DMS53 (cell line): ENCODE data around the gene PTGDS.

Source experiments
- DNase-seq: peaks from one replicate; lab custom pipeline; 2025; lab: John Stamatoyannopoulos, UW

The PTGDS gene

DNA sequence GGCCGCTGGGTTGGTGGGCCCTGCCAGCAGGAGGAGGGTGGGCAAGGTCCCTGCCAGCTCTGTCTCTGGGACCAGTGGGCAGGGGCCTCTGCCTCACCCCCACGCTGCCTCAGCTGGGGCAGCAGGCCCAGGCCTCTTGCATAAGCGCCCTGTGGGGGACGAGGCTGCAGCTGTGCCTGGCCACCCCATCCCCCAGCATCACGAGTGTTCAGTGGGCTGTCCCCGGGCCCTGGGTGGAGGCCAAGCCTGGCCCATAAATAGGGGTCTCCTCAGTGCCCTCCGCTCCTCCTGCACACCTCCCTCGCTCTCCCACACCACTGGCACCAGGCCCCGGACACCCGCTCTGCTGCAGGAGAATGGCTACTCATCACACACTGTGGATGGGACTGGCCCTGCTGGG, at the start of gene PTGDS:
Gene PTGDS (plus strand): TSS at position 282 of the 400 bp plus-strand sequence. CDS start 75 bp downstream, at position 357.
- no peak for DNase-seq

DNA sequence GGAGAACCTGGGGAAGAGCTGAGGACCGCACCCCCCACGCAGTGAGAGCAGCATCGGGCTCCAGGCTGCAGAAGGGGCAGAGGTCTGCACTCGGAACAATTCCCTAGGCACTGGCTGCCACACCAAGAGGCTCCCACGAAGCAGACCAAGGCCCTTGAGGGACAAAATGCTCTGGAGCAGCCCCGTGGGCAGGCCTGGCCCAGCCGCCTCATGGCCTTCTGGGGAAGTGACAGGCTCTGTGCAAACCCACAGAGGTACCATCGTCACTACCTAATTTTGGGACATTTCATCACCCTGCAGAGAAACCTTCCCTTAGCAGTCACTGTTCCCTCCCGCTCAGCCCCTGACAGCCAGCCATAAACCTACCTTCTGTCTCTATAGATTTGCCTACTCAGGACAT, 48.7 kb upstream of the PTGDS start:
- DNase-seq = no peak

DNA sequence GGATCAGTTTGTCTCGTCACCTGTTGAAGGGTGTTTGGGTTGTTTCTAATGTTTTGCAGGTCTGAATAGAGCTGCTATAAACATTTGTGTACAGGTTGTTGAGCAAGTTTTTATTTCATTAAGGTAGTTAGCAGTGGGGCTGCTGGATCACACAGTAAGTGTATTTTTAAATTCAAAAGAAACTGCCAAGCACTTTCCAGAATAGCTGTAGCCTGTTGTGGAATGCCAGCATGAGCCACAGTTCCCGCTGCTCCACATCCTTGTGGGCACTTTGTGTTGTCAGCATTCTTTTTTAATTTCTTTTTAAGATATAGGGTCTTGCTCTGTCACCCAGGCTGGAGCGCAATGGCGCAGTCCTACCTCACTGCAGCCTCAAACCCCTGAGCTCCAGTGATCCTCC, 47.3 kb upstream of the PTGDS start:
- DNase-seq = no peak

DNA sequence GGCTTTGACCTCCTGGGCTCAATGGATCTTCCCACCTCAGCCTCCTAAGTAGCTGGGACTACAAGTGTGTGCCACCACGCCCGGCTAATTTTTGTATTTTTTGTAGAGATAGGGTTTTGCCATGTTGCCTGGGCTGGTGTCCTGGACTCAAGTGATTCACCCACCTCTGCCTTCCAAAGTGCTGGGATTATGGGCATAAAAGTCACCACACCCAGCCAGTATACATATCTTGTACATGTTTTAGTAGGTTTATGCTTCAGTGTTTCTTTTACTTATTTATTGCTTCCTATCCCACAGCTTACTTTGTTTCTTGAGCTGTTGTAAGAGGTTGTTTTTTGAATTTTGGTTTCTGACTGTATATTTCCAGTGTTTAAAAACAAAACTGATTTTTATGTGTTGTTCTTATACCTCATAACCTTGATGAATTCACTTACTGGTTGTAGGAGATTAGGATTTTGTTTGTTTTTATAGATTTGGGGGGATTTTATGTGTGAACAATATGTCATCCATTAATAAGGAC, 45.6 kb upstream of the PTGDS start:
- DNase-seq = no peak

DNA sequence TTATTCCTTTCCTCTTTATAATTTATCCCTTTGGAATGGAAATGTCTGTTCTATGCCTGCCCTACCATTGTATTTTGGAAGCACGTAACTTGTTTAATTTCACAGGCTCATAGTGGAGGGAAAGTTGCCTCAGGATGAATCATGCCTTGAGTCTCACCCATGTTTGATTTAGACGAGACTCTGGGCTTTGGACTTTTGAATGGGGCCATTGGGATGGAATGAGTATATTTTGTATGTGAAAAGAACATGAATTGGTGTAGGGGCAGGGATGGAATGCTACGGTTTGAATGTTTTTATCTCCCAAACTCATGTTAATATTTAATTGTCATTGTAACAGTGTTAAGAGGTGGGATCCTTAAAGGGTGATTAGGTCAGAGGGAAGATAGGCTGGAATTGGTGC, 43.0 kb upstream of the PTGDS start:
- DNase-seq = no peak

DNA sequence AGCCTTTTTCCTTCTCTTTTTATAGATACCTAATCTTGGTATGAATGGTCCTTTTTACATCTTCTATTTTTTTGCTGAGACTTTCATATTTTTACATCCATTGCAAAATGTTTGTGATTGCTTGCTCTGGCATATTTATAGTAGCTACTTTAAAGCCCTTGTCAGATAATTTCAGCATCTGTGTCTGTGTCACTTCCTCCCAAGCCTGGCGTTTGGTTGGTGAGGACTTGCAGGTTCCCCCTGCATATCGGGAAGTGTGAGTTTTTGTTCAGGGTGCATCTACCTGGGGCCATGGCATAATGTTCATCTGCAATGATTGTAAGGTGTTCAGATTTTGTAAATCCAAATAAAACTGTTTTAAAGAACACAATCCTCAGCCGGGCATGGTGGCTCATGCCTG, 41.7 kb upstream of the PTGDS start:
- no peak for DNase-seq

DNA sequence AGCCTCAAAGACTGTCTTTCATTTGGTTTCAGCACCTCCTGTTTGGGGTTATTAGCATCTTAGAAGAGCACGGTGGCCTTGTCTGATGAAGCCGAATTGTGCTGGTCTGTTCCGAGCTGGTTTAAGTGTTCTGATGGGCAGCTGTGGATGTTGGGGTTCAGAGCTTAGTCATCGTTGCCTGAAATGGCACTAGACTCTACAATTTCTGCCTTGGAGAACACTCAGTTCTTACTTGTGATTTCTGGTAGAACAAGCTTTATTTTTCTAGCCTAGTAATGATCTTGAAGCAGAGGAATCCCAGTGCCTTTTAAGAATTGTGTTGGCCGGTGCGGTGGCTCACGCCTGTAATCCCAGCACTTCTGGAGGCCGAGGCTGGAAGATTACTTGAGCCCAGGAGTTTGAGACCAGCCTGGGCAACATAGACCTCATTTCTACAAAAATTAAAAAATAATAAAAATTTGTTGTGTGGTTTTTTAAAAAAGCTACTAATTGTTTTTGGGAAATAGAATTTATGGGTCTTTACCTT, 40.6 kb upstream of the PTGDS start:
- DNase-seq = no peak

DNA sequence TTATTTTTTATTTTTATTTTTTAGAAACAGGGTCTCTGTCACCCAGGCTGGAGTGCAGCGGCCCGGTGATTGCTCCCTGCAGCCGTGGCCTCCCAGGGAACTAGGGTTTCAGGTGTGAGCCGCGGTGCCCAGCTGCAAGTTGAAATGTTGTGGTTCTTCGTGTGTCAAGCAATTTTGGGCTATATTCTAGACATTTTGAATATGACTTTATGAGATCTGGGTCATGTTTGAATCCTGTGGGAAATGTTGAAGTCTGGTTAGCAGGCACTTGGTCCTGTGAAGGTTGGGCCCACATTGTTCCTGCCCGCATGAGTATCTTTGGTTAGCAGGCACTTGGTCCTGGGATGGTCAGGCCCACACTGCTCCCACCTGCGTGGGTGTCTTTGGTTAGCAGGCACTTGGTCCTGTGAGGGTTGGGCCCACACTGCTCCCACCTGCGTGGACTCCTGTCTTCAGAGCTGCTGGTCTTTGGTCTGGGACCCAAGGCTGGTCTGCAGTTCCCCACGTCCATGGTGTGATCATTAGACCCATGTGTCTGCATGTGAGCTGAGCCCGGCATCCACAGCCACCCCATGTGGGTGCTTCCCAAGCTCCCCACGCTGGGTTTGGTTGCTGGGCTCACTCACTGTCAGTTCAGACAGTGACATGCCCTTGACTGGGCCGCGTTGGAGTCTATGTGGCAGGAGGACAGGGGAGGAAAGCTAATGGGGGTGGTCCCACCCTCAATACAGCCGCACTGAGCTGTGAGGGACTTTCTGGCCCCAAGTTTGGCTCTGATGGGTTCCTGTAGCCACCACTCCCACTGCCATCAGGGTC, 39.9 kb upstream of the PTGDS start:
- no peak for DNase-seq

DNA sequence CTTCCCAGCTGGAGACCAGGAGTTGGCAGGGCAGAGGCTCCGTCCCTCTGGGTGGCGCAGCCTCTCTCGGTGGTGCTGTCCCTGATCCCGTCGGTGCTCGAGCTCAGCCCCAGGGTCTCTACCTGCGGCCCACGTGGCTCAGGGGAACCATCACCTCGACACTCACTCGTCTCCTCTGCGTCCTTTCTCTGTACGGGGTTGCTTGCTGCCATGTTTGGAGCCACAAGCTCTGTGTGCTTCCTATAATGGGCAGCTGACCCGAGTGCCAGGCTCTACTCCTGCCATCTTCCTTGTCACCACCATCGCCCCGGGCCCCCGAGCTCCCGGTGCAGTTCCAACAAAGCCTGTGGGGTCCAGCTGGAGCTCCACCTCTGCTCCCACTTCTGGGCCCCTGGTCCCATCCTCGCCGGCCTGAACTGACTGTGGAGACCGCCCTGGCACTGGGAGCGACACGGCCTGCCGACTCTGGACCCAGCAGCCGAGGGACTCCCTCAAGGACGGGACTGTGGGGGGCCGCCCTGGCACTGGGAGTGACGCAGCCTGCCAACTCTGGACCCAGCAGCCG, 37.8 kb upstream of the PTGDS start:
- no peak for DNase-seq

DNA sequence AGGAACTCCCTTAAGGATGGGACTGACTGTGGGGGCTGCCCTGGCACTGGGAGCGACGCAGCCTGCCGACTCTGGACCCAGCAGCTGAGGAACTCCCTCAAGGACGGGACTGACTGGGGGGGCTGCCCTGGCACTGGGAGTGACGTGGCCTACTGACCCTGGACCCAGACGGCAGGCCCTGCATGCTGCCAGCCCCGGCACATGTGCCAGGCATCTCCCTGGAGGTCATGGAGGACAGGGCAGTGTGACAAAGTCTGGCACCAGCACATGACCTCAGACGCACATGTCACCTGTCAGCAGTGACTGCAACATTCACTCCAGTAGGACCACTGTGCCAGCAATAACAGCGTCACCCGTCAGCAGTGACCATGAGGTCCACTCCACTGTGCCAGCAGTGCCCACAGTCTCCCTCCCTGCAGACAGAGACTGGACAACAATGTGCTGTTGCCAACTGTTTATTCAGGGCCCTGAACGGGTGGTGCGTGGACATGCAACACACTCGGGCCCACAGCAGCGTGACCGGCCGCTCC, 37.2 kb upstream of the PTGDS start:
- DNase-seq = peak; percentile 46

DNA sequence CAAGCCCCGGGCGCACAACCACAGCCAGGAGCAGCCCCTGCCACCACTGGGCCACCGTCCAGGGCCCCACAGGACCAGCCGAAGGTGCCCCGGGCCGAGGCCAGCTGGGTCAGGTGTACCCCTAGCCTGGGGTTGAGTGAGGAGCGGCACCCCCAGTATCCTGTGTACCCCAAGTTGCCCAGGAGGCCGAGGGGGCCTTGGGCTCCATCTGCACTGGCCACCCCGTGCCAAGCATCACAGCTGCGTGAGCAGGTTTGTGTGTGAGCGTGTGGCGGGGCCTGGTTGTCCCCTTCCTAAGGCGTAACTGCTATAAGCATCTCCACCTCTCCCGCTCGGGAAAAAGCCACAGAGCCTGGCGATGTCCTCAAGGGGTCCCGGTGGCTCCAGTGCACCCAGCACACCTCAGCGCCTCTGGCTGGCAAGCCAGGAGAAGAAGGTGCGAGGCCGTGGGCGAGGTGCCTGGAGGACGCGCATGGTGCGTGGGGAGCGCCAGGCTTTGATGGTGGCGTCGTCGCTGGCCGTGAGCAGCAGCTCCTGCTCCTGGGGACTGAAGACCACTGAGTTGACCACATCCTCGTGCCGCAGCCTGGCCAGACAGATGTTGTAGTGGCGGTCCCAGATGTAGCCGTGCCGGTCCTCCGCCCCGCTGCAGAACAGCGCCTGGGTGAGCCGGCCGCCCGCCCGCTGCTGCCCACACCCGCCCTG, 36.6 kb upstream of the PTGDS start:
- no peak for DNase-seq

DNA sequence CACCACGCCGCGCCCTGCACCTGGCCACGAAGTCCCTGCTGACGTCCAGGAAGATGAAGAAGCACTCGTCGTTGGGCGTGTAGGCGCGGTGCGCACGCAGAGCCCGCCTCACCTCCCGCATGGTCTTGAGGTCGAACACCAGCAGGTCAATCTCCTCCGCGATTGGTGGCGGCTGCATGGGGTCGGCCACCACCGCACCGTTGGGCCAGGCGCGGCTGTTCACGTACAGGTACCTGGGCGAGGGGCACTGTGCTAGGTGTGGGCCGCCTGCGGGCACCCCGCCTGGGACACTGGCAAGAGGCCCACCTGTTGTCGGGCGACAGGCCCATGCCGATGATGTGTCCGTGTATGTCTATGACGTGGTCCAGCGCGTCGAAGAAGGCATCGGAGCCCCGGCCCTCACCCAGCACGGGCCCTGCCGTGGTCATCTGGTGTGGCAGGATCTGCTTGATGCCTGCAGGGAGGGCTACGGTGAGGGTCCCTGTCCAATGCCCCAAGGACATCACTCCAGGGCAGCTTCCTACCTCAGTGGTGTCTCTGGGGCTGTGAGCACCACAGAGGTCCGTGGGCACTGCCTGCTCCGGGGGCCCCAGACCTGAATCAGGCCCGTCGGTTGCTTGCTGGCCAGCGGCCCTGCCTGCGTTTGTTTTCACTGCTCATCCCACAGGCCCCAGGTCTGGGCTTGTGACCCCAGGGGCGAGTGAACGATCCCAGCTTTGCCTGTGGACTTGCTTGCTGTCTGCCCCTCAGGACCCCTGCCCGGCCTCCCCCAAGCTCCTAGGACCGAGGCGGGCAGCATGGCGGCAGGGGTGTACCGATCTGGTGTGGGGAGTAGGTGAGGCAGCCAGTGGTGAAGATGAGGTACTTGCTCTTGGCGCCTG, 35.8 kb upstream of the PTGDS start:
- DNase-seq = no peak

DNA sequence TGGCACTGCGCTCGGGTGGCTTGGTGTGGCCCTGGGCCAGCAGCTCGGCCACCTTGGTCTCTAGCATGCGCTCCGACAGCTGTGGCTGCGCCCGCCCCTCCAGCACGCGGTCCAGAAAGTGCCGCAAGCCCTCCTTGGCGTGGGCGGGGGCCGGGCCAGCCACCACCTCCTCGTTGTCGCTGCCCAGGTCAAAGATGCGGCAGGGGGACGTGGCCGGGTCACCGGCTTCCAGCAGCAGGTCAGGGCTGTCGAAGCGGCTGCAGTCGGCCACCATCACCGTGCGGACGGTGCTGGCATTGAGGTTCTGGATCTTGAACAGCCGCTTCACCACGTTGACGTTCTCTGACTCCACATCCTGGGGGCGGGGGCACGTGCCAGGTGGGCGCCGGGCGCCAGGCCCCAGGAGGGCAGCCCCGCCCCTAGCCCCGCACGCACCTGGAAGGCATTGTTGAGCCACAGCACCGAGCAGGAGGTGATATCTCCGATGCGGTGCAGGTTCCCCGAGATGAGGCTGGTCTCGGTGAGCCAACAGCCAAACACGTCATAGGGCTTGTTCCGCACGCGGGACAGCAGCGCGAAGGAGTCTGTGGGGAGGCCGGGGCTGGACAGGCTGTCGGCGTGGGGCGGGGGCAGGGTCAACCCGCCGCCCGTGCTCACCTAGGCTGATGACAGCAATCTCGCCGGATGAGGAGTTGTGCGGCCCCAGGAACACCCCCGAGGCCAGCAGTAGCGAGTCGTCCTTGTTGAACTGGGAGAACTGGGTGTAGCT, 35.0 kb upstream of the PTGDS start:
- peak; percentile 40 for DNase-seq

DNA sequence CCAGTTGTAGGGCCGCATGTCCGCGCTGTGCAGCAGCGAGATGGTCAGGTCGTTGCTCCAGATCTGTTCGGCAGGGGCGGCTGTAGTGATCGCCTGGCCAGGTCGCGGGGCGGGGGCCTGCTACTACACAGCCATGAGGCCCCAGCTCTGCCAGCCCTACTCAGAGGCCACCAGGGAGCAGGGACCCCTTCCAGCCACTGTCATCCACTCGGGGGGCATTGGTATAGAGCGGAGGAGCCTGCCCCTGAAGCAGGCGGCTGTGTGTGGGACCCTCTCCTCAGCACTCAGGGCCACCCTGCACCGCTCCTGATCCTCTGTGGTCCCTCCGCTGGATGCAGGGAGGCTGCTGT, 34.4 kb upstream of the PTGDS start:
- no peak for DNase-seq

DNA sequence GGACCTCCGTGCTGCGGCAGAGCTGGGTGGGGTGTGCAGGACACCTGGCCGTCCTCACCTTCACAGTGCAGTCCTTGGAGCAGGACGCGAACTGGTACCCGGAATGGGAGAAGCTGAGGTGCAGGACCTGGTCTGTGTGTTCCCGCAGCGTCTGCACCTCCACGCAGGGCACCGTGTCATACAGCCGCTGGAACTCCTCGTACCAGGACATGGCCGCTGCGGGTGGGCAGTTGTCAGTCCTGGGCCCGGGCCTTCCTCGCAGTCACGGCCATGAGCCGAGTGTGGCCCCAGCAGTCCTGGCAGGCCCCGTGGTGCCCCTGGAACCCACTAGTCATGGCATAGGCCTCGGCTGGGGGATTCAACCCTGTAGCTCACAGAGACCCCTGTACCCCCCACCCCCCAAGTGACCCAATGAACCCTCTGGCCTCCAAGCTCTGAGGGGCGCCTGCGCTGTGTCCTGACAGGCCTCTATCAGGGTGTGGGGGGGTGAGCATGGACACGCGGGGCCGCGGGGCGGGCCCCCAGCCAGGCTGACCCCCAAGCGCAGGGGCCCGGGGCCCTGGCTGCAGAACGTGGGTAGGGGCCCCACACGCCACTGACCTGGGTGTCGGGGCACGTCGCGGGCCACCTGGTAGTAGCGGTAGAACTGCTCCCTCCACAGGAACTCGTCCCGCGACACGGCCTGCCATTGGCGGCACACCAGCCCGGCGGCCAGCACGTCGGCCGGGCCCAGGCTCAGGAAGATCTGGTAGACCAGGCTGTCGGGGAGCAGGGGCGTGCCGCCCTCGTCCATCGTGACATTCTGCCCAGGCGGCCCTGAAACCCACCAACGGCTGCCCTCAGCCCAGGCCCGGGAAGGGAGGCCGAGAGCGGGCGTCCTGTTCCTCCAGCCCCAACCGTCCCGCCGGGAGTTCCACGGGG, 33.8 kb upstream of the PTGDS start:
- DNase-seq = peak; percentile 80

DNA sequence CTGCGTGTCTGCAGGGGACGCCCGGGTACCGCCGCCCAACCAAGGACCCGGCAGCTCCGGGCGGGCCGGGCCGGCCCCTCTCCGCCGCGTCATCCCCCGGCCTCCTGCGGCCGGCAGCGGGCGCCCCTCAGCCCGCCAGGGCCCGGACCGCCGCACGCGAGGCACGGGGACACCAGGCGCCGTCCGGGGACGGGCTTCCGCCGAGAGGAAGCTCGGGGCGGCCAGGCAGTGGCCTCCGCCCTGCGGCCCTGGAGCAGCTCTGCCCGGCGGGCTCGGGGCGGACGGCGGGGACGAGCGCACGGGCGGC, 33.1 kb upstream of the PTGDS start:
- peak; percentile 89 for DNase-seq

DNA sequence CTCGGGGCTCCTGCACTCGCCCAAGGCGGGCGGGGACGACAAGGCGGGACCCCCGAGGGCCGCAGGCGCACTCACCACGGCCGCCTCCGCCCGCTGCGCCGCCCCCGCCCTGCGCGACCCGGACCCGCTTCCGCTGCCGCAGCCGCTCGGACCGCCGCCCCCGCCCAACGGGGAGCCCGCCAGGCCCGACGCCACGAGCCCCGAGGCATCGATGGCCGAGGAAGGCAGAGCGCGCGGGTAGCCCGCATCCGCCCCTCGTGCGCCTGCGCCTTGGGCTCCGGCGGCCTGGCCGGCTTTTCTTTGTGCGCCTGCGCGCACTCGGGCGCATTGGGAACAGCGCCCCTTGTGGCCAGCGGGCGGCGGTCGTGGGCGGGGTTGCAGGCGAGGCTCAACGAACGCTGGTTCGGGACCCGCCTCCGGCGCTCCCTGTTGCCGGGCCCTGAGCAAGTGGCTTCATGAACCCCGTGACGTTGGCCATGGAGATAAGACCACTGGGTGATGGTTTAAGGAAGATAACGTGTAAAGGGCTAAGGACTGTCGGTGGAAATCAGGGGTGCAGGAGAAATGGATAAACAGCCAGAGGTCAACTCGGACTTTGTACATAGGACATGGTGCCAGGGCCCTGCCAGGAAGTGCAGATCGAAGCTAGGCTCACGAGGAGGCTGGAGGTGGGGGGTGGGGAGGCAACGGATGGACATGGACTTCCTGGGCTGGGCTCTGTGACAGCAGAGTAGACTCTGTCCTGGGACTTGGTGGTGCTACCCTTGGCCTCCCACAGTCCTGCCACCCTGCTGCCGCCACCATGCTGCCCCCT, 32.6 kb upstream of the PTGDS start, which contains the start of the genes C8G and FBXW5:
Gene C8G (plus strand): TSS at position 725 of the 814 bp plus-strand sequence. CDS start 78 bp downstream, at position 803.
Gene FBXW5 (minus strand): TSS at position 220 of the 814 bp plus-strand sequence. CDS start 655 bp downstream, outside the sequence.
- peak; percentile 98 for DNase-seq

DNA sequence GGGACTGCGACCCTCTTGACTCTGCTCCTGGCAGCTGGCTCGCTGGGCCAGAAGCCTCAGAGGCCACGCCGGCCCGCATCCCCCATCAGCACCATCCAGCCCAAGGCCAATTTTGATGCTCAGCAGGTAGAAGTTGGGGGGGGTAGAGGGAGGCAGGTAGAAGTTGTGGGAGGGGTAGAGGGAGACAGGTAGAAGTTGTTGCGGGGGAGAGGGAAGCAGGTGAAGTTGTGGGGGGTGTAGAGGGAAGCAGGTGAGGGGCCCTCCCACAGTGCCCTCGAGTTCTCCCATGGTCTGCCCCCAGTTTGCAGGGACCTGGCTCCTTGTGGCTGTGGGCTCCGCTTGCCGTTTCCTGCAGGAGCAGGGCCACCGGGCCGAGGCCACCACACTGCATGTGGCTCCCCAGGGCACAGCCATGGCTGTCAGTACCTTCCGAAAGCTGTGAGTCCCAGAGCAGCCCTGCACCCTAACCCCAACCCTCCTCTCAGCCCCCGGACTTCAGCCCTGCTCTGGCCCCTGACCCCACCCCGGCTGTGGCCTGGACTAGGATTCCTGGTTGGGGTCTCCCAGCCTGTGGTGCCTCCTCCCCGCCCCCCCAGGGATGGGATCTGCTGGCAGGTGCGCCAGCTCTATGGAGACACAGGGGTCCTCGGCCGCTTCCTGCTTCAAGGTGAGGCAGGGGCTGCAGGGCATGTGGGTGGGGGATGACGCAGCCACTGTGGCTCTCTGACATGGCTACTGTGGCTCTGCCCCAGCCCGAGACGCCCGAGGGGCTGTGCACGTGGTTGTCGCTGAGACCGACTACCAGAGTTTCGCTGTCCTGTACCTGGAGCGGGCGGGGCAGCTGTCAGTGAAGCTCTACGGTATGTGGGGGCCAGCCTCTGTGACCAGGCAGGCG, 31.7 kb upstream of the PTGDS start:
- DNase-seq = no peak
